Subcutaneous adipose tissue (tissue), 4 donors: Measurements from ENCODE around the gene SUN5. TPM values are rescaled to one million over a fixed set of nuclear protein-coding genes. Genes with fewer than 3 reads are reported as not detected.

Experiments
- total RNA-seq, 4 donors: library from RNA; depleted of rRNA; stranded (reverse); fragments of >200 nt; gene quantifications; one replicate each; pipeline ENCODE4 v1.1.0, GENCODE V29; 2016
- TF ChIP-seq, protein P1 (sequence below): fragments of 450-650 bp; IDR thresholded peaks from one replicate; pipeline ENCODE4 v1.5.1; 2016; ENCODE audit warnings: low read depth, mild to moderate bottlenecking, control low read depth, antibody characterized with exemption, moderate library complexity

SUN5 gene
- total RNA-seq, 4 donors from 2014 or later = not detected

DNA sequence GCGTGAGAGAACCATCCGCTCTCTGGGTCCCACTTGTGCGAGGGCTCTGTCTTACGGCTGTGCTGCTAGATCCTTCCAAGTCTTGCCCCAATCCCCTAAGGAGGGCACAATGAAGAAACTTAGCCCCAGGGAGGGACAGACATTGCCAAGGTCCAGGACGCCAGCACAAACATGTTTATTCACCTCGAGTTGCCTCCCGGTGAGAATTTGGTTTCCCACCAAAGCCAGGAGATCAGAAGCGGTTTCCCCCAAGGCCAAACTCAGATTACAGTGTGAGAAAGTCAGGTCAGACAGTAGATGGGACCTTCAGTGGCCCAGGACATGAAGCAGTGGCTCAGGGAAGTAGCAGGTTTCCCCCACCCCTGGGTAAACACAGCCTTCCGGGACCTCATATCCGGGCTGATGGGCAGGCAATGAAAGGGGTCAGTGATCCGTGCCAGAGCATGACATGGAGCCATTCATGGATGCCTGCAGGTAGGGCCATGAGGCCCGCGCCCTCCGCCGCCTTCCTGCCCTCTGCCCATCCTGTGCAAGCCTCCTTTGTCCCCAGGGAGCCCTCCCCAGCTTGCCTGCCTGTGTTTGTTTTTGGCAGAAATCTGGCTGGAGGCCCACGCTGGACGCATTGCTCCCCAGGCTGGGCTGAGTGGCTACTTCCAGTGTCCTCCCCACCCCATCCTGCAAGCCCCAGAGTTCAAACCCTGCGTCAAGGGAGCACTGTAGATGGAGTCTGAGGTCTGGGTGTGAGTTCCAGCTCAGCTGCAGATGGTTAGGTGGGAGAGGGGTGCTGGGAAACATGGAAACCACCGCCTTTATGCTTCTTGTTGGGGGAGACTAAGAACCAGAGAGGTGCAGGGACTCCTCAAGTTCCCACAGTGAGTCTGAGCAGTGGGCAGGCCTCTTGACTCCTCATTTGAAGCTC lies 5.2 kb upstream of the SUN5 start:
- TF ChIP-seq, protein P1, sequence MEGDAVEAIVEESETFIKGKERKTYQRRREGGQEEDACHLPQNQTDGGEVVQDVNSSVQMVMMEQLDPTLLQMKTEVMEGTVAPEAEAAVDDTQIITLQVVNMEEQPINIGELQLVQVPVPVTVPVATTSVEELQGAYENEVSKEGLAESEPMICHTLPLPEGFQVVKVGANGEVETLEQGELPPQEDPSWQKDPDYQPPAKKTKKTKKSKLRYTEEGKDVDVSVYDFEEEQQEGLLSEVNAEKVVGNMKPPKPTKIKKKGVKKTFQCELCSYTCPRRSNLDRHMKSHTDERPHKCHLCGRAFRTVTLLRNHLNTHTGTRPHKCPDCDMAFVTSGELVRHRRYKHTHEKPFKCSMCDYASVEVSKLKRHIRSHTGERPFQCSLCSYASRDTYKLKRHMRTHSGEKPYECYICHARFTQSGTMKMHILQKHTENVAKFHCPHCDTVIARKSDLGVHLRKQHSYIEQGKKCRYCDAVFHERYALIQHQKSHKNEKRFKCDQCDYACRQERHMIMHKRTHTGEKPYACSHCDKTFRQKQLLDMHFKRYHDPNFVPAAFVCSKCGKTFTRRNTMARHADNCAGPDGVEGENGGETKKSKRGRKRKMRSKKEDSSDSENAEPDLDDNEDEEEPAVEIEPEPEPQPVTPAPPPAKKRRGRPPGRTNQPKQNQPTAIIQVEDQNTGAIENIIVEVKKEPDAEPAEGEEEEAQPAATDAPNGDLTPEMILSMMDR = no peak

DNA sequence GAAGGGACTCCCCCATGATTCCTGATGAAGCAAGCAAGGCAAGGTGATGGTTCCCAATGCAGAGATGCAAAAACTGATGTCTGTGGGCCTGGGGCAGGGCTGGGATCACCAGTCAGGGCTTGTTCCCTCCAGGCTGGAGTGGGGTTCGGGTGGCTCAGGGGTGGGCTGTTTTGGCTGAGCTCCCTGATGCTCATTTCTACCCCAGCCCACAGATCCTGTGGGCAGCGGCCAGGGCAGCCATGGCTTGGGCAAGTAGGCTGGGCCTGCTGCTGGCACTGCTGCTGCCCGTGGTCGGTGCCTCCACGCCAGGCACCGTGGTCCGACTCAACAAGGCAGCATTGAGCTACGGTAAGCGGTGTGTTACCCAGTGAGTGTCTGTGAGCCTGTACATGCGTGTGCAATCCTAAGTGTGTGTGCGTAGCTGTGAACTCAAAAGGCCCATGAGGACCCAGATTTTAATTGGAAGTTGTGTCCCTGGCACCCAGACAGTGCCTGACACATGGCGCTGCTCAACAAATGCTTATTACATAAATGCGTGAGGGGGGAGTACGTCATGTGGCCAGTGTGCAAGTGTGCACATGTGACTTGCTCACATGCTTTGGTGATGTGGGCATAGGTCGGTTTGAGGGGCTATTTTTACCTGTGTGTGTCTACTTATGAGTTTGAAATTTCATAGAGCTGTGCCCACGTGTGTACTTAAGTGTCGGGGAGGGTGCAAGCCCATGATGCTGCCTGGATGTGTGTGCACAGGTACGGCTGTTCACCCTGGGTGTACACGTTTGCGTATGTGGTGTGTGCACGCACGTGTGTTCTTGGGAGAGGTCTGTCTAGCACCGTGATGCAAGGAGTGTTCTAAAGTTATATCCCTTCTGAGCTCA lies 4.3 kb upstream of the SUN5 start:
- TF ChIP-seq, protein P1 = no peak

DNA sequence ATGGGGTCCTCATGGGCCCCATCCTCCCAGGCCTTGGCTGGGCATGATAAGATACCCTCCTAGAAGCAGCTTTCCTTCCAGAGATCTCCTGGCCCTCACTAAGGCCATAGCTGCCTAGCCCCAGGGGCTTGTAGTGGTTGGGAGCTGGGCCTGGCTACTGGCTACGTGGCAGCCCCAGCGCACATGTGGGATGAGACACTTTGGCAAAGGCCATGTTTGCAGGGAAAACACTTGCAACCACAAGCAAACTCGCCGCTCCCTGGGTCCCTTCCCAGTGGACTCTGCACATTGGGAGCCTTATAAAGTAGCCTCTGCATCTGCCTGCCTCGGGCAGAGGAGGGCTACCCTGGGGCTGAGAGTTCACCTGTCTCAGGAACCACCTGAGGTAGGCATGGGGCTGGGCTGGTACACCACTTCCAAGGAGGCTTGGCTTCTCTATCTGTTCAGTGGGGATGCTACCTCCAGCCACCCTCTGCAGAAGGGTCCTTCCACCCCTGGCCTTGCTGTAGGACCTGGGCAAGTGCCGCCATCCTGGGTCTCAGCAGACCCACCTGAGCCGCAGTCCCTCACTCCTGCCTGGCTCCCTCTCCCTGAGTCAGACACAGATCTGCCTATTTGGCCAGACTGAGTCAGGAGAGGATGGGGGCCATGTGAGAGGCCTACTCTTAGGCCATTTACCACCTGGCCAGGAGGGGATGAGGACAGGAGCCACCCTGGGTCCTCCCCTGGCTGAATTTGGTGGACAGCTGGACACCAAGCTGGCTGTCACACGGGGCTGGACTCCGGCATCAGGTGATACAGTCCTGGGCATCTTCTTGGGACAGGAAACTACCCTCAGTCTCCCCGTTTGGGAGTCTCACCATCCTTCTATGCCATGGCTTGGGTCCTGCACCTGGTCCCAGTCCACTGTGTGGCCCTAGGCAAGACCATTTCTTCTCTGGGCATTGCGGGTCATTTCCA lies 3.4 kb upstream of the SUN5 start, which contains the start of gene BPIFB2:
Gene BPIFB2 (plus strand): TSS at position 329 of the 960 bp plus-strand sequence. CDS start 871 bp downstream, outside the sequence.
- TF ChIP-seq, protein P1 = no peak

GRCh38 chr20:33006776-33007375 lies 2.6 kb upstream of the SUN5 start:
- TF ChIP-seq, protein P1 = no peak

- TF ChIP-seq, protein P1 = no peak
These were observed 1.9 kb upstream of the SUN5 start for GRCh38 chr20:33005908-33006775.

GRCh38 chr20:33005132-33005566 lies 916 bp upstream of the SUN5 start:
- TF ChIP-seq, protein P1 = no peak
